ENCODE results near the gene CAMKK1.

GRCh38 chr17:3916825-3917224 lies 24.0 kb upstream of the CAMKK1 start:
- TF ChIP-seq CTCF (IDR thresholded peaks at IDR 0.05): no peak
- no peak for TF ChIP-seq POLR2AphosphoS5 (IDR thresholded peaks at IDR 0.05)
- no peak for TF ChIP-seq POLR2A (IDR thresholded peaks at IDR 0.05)
